ENCODE results near the gene ST3GAL3.

The ST3GAL3 gene

DNA sequence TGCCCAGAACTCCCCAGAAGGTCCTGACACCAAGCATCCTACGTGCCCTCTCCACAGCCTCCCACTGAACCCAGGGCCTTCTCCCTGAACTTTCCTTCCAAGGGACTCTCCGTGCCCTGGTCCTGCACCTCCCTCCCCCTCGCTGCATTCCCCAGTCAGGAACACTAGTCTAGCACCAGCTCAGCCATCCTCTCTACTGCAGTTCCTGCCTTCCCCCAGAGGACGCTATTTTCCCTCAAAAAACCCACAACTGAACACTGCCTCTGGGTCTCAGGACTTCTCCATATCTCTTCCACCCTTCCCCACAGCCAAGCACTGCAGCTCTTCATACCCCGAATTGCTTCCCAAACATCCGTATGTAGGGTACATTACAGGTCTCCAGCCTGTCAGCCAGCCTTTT, 213.7 kb downstream of the ST3GAL3 start:
- no peak for DNase-seq

DNA sequence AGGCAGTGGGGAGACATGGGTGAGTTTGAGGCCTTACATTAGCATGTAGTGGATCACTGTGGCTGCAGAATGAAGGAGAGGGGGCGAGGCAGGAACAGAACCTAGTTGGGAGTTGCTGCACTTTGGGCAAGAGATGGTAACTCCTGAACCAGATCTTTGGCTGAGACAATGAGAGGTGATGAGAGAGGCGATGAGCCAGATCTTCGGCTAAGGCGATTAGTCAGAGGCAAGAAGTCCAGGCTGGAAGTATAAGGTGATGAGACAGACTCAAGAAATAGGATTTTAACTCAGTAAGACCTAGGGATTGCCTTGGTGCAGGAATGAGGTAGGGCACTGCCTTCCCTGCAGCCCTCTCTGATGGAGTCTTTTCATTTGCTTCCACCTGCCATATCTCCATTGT, 217.2 kb downstream of the ST3GAL3 start:
- no peak for DNase-seq

DNA sequence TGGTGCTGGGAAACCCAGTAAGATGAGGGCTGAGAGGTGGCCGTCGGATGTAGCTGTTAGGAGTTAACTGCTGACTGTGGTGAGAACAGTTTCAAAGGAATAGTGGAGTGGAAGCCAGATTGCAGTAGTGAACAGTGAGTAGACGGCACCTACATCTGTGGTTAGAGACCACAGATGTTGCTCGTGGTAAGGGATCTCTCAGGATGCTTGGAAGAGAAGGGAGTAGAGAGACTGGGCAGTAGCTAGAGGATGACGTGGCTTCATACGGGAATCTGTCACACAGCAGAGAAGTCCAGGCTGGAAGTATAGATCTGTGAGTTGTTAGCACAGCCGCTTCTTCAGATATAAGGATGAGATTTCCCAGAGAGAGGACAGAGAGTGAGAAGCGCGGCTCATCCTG, 218.5 kb downstream of the ST3GAL3 start:
- no peak for DNase-seq

DNA sequence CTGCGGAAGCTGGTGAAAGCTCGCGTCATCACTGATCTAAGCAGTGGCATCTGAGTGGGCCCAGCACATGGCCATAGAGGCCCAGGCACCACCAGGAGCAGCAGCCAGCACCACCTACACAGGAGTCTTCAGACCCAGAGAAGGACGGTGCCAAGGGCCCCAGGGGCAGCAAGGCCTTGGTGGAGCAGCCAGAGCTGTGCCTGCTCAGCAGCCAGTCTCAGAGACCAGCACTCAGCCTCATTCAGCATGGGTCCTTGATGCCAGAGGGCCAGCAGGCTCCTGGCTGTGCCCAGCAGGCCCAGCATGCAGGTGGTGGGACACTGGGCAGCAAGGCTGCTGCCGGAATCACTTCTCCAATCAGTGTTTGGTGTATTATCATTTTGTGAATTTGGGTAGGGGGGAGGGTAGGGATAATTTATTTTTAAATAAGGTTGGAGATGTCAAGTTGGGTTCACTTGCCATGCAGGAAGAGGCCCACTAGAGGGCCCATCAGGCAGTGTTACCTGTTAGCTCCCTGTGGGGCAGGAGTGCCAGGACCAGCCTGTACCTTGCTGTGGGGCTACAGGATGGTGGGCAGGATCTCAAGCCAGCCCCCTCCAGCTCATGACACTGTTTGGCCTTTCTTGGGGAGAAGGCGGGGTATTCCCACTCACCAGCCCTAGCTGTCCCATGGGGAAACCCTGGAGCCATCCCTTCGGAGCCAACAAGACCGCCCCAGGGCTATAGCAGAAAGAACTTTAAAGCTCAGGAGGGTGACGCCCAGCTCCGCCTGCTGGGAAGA, 223.0 kb downstream of the ST3GAL3 start:
- DNase-seq = no peak

DNA sequence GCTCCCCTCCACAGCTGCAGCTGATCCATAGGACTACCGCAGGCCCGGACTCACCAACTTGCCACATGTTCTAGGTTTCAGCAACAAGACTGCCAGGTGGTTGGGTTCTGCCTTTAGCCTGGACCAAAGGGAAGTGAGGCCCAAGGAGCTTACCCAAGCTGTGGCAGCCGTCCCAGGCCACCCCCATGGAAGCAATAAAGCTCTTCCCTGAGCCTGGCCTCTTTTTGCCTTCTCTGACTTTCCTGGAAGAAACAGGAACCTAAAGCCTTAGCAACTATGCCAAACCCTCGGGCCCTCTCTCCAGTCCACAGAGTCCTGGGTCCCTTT, 223.6 kb downstream of the ST3GAL3 start:
- no peak for DNase-seq

DNA sequence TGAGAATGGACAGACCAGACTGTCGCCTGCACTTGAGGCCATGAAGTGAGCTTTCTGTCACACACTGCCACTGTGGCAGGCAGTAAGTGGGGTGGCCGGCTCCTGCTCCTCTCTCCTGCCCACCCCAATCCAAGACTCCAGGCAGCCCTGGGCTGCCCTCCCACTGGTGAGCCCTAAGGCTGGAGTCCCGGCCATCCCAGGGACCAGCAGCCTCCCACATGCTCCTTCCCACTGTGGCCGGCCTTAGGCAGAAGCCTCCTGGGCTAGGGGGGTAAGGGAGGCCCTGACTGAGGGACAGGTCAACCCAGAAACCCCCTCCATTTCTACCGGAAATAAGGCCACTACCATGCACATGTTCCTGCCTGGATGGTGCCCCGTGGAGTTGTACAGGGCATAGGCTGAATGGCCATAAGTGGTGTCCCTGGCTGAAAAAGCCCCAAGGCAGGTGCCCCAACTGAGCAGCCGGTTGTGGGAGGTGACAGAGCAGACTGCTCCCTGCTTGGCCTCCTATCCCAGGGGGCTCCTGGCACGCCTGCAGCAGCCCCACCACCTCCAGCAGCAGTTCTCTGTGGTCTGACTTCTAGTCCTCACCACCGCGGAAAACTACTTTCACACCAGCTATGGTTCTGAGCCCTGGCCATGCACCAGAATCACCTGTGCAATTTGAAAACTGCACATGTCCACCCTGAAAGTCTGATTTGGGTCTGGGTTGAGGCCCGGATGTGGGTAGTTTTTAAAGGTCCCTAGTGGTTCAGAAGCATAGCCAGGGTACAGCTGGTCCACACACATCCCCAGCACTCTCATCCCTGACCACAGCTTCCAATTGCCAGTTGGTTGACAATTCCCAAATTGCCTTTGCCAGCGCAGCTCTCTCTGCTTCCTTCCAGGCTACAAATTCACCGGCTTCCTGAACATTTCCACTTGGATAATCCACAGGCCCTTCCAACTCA, 224.7 kb downstream of the ST3GAL3 start:
- DNase-seq = no peak

DNA sequence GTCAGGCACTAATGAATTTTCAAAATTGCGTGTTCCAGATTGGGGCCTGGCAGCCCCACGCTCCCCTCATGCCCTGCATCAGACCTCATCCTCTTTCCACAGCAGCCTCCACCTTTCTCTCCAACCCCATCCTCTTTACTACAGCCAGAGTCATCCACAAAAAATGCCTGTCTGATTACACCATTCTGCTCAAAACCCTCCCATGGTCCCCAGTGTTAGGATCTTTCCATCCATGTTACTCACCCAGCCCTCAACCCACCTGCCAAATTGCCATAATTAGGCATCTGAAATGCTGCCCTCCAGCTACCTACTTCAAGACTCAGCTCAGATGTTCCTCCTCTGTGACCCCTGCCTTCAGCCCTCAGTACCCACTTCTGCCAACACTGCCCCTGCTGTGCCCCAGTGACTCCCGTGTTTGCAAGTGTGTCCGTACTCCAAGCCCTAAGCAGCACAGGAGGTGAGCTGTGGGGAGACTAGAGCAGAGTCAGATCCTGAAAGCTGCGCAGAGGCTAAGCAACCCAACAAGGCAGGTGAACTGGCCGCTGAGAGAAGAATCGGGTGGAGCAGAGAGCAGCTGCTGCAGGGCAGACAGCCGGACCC, 225.6 kb downstream of the ST3GAL3 start:
- DNase-seq = peak; percentile 73

DNA sequence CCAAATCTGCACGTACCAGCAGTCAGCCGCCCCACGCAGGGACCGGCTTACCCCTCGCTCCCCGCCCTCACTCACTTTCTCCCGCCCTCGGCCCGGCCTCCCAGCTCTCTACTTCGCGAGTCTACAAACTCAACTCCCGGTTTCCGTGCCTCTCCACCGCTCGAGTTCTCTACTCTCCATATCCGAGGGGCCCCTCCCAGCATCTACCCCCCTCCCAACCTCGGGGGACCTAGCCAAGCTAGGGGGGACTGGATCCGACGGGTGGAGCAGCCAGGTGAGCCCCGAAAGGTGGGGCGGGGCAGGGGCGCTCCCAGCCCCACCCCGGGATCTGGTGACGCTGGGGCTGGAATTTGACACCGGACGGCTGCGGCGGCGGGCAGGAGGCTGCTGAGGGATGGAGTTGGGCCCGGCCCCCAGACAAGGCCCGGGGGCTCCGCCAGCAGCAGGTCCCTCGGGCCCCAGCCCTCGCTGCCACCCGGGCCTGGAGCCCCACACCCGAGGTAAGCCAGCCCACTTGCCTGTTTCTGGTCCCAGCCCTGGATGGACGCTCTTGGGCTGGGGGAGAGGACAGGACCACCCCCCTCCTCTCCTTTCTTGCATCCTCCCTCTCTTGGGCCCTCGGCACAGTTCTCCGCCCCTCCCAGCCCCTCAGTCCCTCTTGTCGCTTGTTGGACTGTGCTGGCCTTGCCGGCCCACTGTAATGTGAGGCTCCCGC, 226.2 kb downstream of the ST3GAL3 start, which contains the start of gene ARTN:
ARTN (plus strand) TSS at position 416 of the 715 bp plus-strand sequence. CDS start 1,856 bp downstream, outside the sequence.
- peak; percentile 73 for DNase-seq

DNA sequence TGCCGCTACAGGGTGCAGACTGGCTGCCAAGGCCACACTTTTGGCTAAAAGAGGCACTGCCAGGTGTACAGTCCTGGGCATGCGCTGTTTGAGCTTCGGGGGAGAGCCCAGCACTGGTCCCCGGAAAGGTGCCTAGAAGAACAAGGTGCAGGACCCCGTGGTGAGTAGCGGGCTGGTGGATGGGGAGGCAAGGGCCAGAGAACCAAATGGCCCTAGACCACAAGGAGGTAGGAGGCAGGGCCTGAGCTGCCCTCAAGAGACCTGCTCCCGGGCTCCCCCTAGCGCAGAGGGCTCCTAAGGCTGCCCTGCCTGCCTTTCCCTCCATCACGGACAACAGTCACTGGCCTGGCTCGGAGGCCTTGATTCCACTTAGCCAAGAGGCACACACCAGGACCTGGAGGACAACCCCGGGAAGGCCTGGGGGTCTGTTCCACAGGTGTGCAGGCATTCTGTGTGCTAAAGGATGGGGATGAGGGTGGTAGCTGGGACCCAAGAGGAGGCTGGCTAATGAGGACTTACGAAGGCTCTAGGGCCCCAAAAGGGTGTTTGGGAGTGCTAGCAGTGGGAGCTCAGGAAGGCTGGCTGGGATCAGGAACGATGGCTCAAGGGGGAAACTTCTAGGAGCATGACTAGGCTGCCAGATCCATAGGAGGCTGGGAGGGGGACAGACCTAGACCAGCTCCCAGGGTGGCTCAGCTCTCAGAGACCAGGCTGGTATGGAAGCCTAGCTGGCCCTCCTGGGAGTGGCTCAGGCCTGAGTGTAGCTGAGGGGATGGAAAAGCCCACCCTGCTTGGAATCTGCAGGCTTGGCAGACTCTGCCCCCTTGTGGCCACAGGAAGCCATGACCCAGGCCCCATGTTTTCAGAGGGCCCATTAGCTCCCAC, 227.0 kb downstream of the ST3GAL3 start:
- DNase-seq = peak; percentile 74

DNA sequence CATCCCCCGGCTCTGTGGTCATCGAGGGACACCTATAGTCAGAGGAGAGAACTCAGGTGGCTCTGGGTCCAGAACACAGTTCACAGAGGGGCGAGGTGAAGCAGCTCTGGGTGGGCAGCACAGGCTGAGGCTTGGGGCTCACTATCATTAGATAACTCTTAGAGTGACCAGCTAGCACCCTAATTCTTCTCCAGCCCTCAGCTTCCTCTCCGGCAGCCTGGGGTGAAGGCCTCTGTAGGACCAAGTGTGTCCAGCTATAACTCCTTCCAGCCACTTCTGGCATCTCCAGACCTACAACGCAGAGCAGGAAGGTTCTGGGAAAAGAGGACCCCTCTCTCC, 227.6 kb downstream of the ST3GAL3 start:
- DNase-seq = no peak

DNA sequence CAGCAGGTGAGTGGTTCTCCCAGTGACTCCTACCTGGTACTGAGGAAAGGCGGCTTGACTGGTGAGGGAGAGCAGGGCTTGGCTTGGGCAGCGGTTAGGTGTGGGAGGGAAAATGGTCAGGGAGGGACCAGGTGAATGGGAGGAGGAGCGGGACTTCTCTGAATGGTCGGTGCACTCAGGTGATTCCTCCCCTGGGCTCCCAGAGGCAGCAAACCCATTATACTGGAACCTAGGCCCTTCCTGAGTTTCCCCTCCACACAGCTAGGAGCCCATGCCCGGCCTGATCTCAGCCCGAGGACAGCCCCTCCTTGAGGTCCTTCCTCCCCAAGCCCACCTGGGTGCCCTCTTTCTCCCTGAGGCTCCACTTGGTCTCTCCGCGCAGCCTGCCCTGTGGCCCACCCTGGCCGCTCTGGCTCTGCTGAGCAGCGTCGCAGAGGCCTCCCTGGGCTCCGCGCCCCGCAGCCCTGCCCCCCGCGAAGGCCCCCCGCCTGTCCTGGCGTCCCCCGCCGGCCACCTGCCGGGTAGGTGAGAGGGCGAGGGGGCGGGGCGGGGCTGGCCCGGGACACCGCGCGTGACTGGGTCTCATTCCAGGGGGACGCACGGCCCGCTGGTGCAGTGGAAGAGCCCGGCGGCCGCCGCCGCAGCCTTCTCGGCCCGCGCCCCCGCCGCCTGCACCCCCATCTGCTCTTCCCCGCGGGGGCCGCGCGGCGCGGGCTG, 228.5 kb downstream of the ST3GAL3 start:
- no peak for DNase-seq

DNA sequence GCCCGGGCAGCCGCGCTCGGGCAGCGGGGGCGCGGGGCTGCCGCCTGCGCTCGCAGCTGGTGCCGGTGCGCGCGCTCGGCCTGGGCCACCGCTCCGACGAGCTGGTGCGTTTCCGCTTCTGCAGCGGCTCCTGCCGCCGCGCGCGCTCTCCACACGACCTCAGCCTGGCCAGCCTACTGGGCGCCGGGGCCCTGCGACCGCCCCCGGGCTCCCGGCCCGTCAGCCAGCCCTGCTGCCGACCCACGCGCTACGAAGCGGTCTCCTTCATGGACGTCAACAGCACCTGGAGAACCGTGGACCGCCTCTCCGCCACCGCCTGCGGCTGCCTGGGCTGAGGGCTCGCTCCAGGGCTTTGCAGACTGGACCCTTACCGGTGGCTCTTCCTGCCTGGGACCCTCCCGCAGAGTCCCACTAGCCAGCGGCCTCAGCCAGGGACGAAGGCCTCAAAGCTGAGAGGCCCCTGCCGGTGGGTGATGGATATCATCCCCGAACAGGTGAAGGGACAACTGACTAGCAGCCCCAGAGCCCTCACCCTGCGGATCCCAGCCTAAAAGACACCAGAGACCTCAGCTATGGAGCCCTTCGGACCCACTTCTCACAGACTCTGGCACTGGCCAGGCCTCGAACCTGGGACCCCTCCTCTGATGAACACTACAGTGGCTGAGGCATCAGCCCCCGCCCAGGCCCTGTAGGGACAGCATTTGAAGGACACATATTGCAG, 229.3 kb downstream of the ST3GAL3 start:
- DNase-seq = no peak

DNA sequence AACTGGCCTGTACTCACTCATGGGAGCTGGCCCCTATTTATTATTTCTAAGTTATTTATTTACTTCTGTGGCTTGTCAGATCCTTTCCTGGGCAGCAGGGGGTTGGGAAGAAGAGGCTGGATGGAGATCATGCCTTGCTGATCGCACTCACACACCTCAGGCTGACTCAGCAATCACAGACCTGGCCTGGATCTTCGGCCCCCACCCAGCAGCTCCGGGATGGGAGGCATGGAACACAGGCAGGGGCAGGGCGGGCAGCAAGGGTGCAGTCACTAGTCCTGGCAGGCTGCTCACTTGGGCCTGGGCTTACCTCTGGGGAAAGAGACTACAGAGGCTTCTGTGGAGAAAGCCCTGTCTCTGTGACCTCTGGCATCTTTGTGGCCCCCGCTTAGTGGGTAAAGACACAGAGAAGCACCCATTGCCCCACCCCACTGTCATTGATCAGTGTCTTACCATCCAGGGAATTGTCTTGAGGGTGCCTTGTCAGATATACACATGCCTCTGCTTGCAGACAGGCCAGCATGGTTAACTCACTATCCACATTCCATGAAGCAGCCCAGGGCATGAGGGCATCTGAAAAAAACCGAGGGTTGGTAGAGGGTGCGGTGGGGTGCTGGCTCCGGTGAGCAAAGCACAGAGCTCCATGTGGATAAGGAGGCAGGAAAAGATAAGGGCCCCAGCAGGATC, 230.0 kb downstream of the ST3GAL3 start:
- no peak for DNase-seq

DNA sequence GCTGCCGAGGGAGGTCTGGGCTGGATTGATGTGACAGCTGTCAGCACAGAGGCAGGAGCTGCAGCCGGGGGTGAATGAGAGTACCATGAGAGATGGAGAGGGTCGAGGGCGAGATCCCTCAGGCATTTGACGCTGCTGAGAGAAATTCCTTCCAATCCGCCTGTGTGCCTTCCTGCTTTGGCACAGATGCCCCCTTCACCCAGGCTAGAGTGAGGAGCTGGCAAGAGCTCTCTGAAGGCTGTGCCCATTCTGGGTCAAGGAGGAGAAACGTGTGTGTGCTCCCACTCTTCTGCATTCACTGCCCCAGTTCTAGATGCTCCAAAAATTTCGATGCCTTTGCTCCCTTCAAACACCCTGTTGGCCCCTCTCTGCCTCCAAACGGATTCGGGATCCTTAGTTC, 231.0 kb downstream of the ST3GAL3 start:
- DNase-seq = no peak

DNA sequence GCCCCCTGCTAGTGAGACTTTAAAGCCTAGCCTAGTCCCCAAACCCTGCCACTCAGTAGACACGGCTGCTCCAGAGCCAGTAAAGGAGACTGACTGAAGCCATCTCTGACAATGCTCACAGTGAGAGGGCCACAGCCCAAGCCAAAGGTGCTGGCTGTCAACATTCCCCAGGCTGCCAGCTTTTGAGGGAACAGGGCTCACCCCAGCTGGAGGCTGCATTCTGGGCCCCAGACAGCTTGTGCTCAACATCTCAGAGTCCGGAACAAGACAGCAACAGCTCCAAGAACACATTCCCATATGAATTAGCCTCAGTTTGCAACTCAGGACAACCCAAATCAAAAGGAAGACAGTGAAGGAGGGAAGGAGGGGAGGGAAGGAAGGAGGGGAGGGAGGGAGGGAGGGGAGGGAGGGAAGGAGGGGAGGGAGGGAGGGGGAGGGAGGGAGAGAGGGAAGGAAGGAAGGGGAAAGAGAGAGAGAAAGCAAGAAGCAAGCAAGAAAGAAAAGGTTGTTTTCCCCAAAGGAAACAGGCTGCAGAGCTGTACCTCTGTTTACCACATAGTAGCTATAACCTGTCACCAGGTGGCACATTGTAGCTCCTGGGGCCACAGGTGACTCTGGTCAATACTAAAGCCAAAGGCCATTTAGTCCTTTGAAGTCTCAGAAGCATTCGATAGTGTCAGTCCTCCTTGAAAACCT, 231.7 kb downstream of the ST3GAL3 start:
- no peak for DNase-seq

DNA sequence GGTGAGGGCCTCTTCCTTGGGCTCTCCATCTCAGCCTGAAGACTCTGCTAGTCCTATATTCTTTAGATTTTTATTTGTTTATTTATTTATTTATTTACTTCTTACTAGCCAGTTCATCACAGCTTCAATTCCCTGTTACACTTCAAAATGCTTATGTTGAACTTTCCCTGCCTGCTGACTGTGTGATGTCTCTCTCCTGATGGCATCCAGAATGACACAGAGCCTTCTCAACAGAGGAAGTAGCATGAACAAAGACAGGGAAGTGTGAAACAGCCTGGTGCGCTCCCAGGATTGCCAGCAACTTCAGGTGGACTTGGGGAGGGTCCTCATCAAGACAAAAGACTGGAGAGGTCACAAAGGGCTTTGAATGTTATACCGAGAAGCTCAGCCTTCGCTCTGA, 235.1 kb downstream of the ST3GAL3 start:
- DNase-seq = no peak

DNA sequence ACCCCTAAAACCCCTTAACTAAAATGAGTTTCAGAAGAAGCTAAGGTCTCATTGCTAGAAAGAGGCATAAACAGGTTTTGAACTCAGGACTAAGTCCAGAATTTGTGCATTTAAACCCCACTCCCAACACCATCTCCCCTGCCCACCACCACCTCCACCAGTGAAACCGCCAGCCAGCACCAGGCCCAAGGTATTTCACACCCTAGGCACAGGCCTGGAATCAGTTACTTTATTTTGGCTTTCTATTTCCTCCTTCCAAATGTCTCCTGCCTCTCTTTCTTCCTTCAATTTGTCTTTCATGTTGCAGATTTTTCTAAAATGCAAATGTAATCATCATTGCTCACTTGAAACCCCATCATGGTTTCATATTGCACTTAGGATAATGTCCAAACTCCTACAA, 237.5 kb downstream of the ST3GAL3 start:
- DNase-seq = no peak

DNA sequence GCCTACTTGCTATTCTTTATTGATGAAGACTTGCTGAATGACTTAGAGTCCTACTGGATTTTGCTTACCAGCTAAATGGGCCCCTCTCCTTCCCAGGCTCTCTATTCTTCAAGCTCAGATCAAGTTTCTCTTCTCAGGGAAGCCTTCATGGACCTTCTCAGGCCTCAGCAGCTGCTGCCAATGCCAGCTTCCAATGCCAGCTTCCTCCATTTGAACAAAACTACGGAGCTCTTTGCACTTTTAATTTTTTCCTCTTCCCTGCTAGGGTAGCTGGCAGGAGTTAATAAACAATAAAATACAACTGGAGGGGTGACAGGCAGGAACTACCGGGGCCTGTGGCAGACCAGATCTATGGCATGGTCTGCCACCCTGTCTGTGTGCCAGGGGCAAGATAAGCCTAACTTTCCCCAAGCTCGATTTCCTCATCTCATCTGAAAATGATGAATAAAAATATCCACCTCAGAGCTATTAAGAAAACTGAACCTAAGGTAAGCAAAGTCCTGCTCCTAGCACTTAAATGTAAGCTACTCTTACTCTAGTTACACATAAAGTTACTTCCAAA, 238.4 kb downstream of the ST3GAL3 start:
- DNase-seq = peak; percentile 16
